ENCODE data around the gene GPR84. TPM values are rescaled to one million over a fixed set of nuclear protein-coding genes. Genes with fewer than 3 reads are reported as not detected.

GPR84 gene
- total and polyA plus RNA-seq, 2 experiments from 2014 or later = not detected

GRCh38 chr12:54363047-54363446 lies 1.2 kb downstream of the GPR84 start (continued):
- TF ChIP-seq ZNF462 (CRISPR knock-in tag; IDR thresholded peaks at IDR 0.05) = no peak
- TF ChIP-seq EZH2 (IDR thresholded peaks at IDR 0.05; ENCODE audit: low read depth, unreplicated experiment) = no peak

GRCh38 chr12:54360717-54361456 lies 3.4 kb downstream of the GPR84 start:
- no peak overlapping the region for H3K27ac Mint-ChIP-seq
- H3K9me3 Mint-ChIP-seq = no peaks in the 10 kb centered on the region
- no peaks in the 10 kb centered on the region for H3K9me2 ChIP-seq (ENCODE audit: insufficient read depth)
- peak; percentile 54 for ATAC-seq
- no peak overlapping the region for H2AFZ ChIP-seq
- no peaks in the 10 kb centered on the region for H3K36me3 ChIP-seq (ENCODE audit: insufficient read depth)
- H3K27ac ChIP-seq (ENCODE audit: low read depth) = no peak overlapping the region
- peak overlapping the region; percentile 39 for H3K4me3 Mint-ChIP-seq
- no peak overlapping the region for H3K4me3 ChIP-seq
- H3K4me1 ChIP-seq (ENCODE audit: insufficient read depth) = peaks cover 33% of the 10 kb centered on the region
- peaks cover 6% of the 10 kb centered on the region for H3F3A ChIP-seq (replicated peaks; ENCODE audit: low read depth)
- H3K27me3 ChIP-seq (ENCODE audit: insufficient read depth) = peaks cover 6% of the 10 kb centered on the region; the same call in 1 of the 2 replicates
- DNase-seq (ENCODE audit: low spot score) = peak; percentile 97
- TF ChIP-seq REST (IDR thresholded peaks at IDR 0.05; ENCODE audit: unreplicated experiment) (no peak), STAT1 (IDR thresholded peaks at IDR 0.05; ENCODE audit: unreplicated experiment) (no peak), ZNF114 (CRISPR knock-in tag; IDR thresholded peaks at IDR 0.05) (no peak), EZH2 (IDR thresholded peaks at IDR 0.05; ENCODE audit: low read depth, unreplicated experiment) (no peak), EZH2phosphoT487 (IDR thresholded peaks at IDR 0.05; ENCODE audit: unreplicated experiment) (no peak), CTCF (conservative IDR thresholded peaks at IDR 0.05; ENCODE audit: low read depth in 2 of 2) (peak; percentile 100), ZNF331 (CRISPR knock-in tag; IDR thresholded peaks at IDR 0.05; ENCODE audit: low read depth) (no peak)
- H3K4me1 Mint-ChIP-seq = peaks cover 6% of the 10 kb centered on the region
- H3K27me3 Mint-ChIP-seq (ENCODE audit: insufficient read depth, low read depth, poor library complexity) = peaks cover 17% of the 10 kb centered on the region
- H3K79me2 ChIP-seq (replicated peaks; ENCODE audit: insufficient read depth) = no peaks in the 10 kb centered on the region
- H3K4me2 ChIP-seq = peak overlapping the region; percentile 82; the same call in 1 of the 2 replicates
- no peaks in the 10 kb centered on the region for H3K36me3 Mint-ChIP-seq (ENCODE audit: low read depth)
- no peaks in the 10 kb centered on the region for H4K20me1 ChIP-seq (replicated peaks; ENCODE audit: insufficient read depth)
